Keratinocyte (primary cell): Measurements from ENCODE around the gene KHSRP. TPM values are rescaled to one million over a fixed set of nuclear protein-coding genes. Genes with fewer than 3 reads are reported as not detected.

ENCODE experiments used
- DNase-seq: peaks from one replicate; pipeline ENCODE4 v3.0.0-alpha.2; 2011; ENCODE audit warnings: low read depth, missing footprints, low spot score
- FAIRE-seq: peaks from 2 replicates; lab custom pipeline; 2011; peaks lifted over from hg19 to GRCh38; lab: Jason Lieb, UNC
- H2AFZ ChIP-seq: 2 replicates; pipeline ENCODE4 v1.6.0; 2012; ENCODE audit warnings: low read length, control low read depth, inconsistent platforms; ENCODE audit not compliant: control insufficient read depth
- H3K27ac ChIP-seq: 2 replicates; pipeline ENCODE4 v1.5.1; 2011; ENCODE audit warnings: low read length; ENCODE audit not compliant: control insufficient read depth, insufficient read depth
- H3K27me3 ChIP-seq: 3 replicates; pipeline ENCODE4 v1.6.0; 2011; ENCODE audit warnings: low read length; ENCODE audit not compliant: control insufficient read depth, insufficient read depth; ENCODE audit errors: extremely low read depth
- H3K36me3 ChIP-seq, 2 experiments: 2 replicates in 1 of 2; 3 replicates in 1 of 2; pipeline ENCODE4 v1.5.1; 2011; ENCODE audit warnings: low read length in 2 of 2, mild to moderate bottlenecking in 1 of 2; ENCODE audit not compliant: control insufficient read depth in 2 of 2, insufficient read depth in 2 of 2; ENCODE audit errors: extremely low read depth in 1 of 2
- H3K4me1 ChIP-seq: 3 replicates; pipeline ENCODE4 v1.5.1; 2011; ENCODE audit warnings: low read length; ENCODE audit not compliant: control insufficient read depth, insufficient read depth; ENCODE audit errors: extremely low read depth
- H3K4me2 ChIP-seq: 3 replicates; pipeline ENCODE4 v1.6.0; 2011; ENCODE audit warnings: low read depth, low read length; ENCODE audit not compliant: control insufficient read depth, insufficient read depth; ENCODE audit errors: extremely low read depth
- H3K4me3 ChIP-seq, 3 experiments: fragments of 200-600 bp in 1 of 3; sonication (generic) in 1 of 3; 2 replicates in 2 of 3; 3 replicates in 1 of 3; pipeline ENCODE4 v1.5.1; 2011 to 2016; ENCODE audit warnings: low read length in 3 of 3, mild to moderate bottlenecking in 3 of 3, control low read depth in 2 of 3, inconsistent platforms in 1 of 3, low read depth in 1 of 3, mixed read lengths in 1 of 3, mixed run types in 1 of 3, moderate library complexity in 1 of 3; ENCODE audit not compliant: control insufficient read depth in 2 of 3, insufficient read depth in 2 of 3; ENCODE audit errors: extremely low read depth in 1 of 3
- H3K79me2 ChIP-seq: 2 replicates; pipeline ENCODE4 v1.6.0; 2012; ENCODE audit warnings: low read length; ENCODE audit not compliant: control insufficient read depth, insufficient read depth
- H3K9ac ChIP-seq: 3 replicates; pipeline ENCODE4 v1.6.0; 2011; ENCODE audit warnings: low read length; ENCODE audit not compliant: control insufficient read depth, insufficient read depth; ENCODE audit errors: extremely low read depth
- H3K9me1 ChIP-seq: 3 replicates; pipeline ENCODE4 v1.6.0; 2011; ENCODE audit warnings: low read length; ENCODE audit not compliant: control insufficient read depth, insufficient read depth; ENCODE audit errors: extremely low read depth
- H3K9me3 ChIP-seq: 2 replicates; pipeline ENCODE4 v1.5.1; 2012; ENCODE audit warnings: low read depth, low read length; ENCODE audit not compliant: control insufficient read depth
- H4K20me1 ChIP-seq: 3 replicates; pipeline ENCODE4 v1.6.0; 2011; ENCODE audit warnings: low read length; ENCODE audit not compliant: control insufficient read depth, insufficient read depth; ENCODE audit errors: extremely low read depth
- EZH2 ChIP-seq: IDR thresholded peaks from one replicate; pipeline ENCODE4 v1.6.1; 2012; ENCODE audit warnings: inconsistent platforms, mild to moderate bottlenecking, low read length, moderate library complexity
- dilution Hi-C: fragments of 300-500 bp; cut with MboI; formaldehyde crosslinking; loops from one replicate; pipeline ENCODE4 v1.7.0; 2020; ENCODE audit warnings: low sequenced_read_pairs; ENCODE audit not compliant: extremely low pct_ligation_motif_present
- polyA plus RNA-seq, 5 experiments: library from polyadenylated mRNA; depleted of rRNA in 3 of 5; stranded (reverse) in 3 of 5; stranded (forward) in 1 of 5; unstranded in 1 of 5; fragments of >200 nt; gene quantifications; 1 replicate in 1 of 5; 2 replicates in 3 of 5; 3 replicates in 1 of 5; pipeline versions ENCODE4 v1.2.1 to v1.2.3, GENCODE V29; 2011 to 2012; ENCODE audit warnings: missing spikeins in 2 of 5, low read depth in 1 of 5, low replicate concordance in 1 of 5
- TF ChIP-seq, protein P1 (sequence below), 3 experiments: IDR thresholded peaks in 1 of 3; conservative IDR thresholded peaks in 1 of 3; optimal IDR thresholded peaks in 1 of 3; 2 replicates in 2 of 3; 3 replicates in 1 of 3; pipeline versions ENCODE3 to v1.5.1; 2011; ENCODE audit warnings: low read length in 3 of 3, mild to moderate bottlenecking in 3 of 3, moderate library complexity in 2 of 3, control low read depth in 1 of 3, inconsistent platforms in 1 of 3; ENCODE audit not compliant: insufficient read depth in 2 of 3; ENCODE audit errors: extremely low read depth in 1 of 3

Gene KHSRP
- polyA plus RNA-seq, 1 donor (not counting 4 experiments of a cell fraction or from before 2014, with no cell fraction given) = 56.6 TPM

DNA sequence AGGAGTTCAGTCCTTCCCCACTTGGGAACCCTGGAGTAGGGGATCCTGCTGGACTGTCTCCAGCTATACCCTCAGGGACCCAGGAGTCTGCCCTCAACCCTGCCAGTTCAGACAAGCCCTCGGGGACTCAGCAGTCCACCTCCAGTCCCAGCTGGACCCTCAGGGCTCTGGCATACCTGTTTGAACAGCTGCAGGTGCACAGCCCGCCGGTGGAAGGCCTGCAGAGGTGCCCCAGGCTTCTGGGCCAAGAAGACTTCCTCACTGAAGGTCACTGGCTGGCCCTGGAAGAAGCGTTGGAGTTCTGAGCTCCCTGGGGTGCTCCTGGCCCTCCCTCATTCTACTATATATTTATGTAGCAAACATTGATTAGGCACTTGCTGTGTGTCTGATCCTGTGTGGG, 48.1 kb upstream of the KHSRP start:
- TF ChIP-seq, protein P1, sequence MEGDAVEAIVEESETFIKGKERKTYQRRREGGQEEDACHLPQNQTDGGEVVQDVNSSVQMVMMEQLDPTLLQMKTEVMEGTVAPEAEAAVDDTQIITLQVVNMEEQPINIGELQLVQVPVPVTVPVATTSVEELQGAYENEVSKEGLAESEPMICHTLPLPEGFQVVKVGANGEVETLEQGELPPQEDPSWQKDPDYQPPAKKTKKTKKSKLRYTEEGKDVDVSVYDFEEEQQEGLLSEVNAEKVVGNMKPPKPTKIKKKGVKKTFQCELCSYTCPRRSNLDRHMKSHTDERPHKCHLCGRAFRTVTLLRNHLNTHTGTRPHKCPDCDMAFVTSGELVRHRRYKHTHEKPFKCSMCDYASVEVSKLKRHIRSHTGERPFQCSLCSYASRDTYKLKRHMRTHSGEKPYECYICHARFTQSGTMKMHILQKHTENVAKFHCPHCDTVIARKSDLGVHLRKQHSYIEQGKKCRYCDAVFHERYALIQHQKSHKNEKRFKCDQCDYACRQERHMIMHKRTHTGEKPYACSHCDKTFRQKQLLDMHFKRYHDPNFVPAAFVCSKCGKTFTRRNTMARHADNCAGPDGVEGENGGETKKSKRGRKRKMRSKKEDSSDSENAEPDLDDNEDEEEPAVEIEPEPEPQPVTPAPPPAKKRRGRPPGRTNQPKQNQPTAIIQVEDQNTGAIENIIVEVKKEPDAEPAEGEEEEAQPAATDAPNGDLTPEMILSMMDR (optimal IDR thresholded peaks at IDR 0.05 in 1 of 3, IDR thresholded peaks at IDR 0.05 in 1 of 3, conservative IDR thresholded peaks at IDR 0.05 in 1 of 3; ENCODE audit: extremely low read depth in 1 of 3, insufficient read depth in 2 of 3, low read length in 3 of 3) = no peak
- TF ChIP-seq EZH2 = no peak
- H3K4me1 ChIP-seq = peaks cover 5% of the 10 kb centered on the region
- no peak for DNase-seq
- H3K79me2 ChIP-seq = no peaks in the 10 kb centered on the region
- no peak overlapping the region for H2AFZ ChIP-seq
- dilution Hi-C loops = no loop called here
- no peaks in the 10 kb centered on the region for H3K9me3 ChIP-seq
- H3K4me3 ChIP-seq = no peak overlapping the region
- no peak overlapping the region for H3K9ac ChIP-seq
- H3K9me1 ChIP-seq = no peaks in the 10 kb centered on the region
- peaks cover 12% of the 10 kb centered on the region for H3K27me3 ChIP-seq
- no peak overlapping the region for H3K4me2 ChIP-seq
- H4K20me1 ChIP-seq = no peaks in the 10 kb centered on the region
- H3K36me3 ChIP-seq = peaks cover 0 to 4% of the 10 kb centered on the region in 2 experiments
- H3K27ac ChIP-seq = no peak overlapping the region
- no peak for FAIRE-seq

DNA sequence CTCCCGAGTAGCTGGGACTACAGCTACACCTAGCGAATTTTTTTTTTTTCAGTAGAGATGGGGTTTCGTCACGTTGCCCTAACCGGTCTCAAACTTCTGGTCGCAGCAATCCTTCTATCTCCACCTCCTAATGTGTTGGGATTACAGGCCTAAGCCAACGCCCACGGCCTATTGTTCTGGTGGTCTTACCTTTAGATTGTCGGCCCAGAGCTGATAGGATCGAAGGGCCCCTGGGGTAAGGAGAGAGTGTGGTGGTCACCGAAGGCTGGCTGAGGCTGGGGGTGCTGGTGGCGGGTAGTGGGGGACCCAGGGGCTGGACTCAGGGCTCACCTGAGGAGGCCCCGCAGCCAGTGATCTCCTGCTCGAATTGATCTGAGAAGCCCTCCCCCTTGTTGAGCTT, 46.5 kb upstream of the KHSRP start:
- no peaks in the 10 kb centered on the region for H3K9me1 ChIP-seq
- peaks cover 0 to 6% of the 10 kb centered on the region in 2 experiments for H3K36me3 ChIP-seq
- no peak overlapping the region for H3K27ac ChIP-seq
- dilution Hi-C loops = no loop called here
- no peaks in the 10 kb centered on the region for H3K79me2 ChIP-seq
- no peaks in the 10 kb centered on the region for H4K20me1 ChIP-seq
- no peak overlapping the region for H2AFZ ChIP-seq
- no peak overlapping the region for H3K4me3 ChIP-seq
- no peaks in the 10 kb centered on the region for H3K9me3 ChIP-seq
- no peak for DNase-seq
- FAIRE-seq = no peak
- H3K27me3 ChIP-seq = peaks cover 11% of the 10 kb centered on the region
- H3K9ac ChIP-seq = no peak overlapping the region
- H3K4me1 ChIP-seq = peaks cover 5% of the 10 kb centered on the region
- no peak overlapping the region for H3K4me2 ChIP-seq
- TF ChIP-seq, protein P1 (optimal IDR thresholded peaks at IDR 0.05 in 1 of 3, IDR thresholded peaks at IDR 0.05 in 1 of 3, conservative IDR thresholded peaks at IDR 0.05 in 1 of 3; ENCODE audit: extremely low read depth in 1 of 3, insufficient read depth in 2 of 3, low read length in 3 of 3) = no peak
- no peak for TF ChIP-seq EZH2
